Activated CD8-positive, alpha-beta T cell treated with anti-CD3 and anti-CD28 coated beads for 36 hours (primary cell): Measurements from ENCODE around the gene NHLRC3. TPM values are rescaled to one million over a fixed set of nuclear protein-coding genes. Genes with fewer than 3 reads are reported as not detected.

ENCODE experiments used
- ATAC-seq: fragments of 200-7000 bp; cut with Tn5 transposase; one replicate; pipeline ENCODE4 v1.10.0; 2021; ENCODE audit warnings: mild to moderate bottlenecking, moderate library complexity
- CTCF ChIA-PET: fragments of 350-600 bp; sonication (Branson Sonifier 250); formaldehyde crosslinking; loops from one replicate; lab custom pipeline; 2021; ENCODE audit warnings: antibody characterized with exemption; lab: Charles Lee
- POLR2A ChIA-PET: fragments of 350-600 bp; sonication (Branson Sonifier 250); formaldehyde crosslinking; loops from one replicate; lab custom pipeline; 2021; ENCODE audit warnings: antibody characterized with exemption; lab: Charles Lee
- DNase-seq: peaks from one replicate; pipeline ENCODE4 v3.0.0-alpha.2; 2020
- H3K27ac Mint-ChIP-seq: one replicate; pipeline ENCODE4 v1.8.0; 2021; ENCODE audit warnings: mild to moderate bottlenecking, mixed read lengths
- H3K27me3 Mint-ChIP-seq: one replicate; pipeline ENCODE4 v1.8.0; 2021; ENCODE audit warnings: mixed read lengths
- H3K36me3 Mint-ChIP-seq: one replicate; pipeline ENCODE4 v1.8.0; 2021; ENCODE audit warnings: low read depth, mixed read lengths
- H3K4me1 Mint-ChIP-seq: one replicate; pipeline ENCODE4 v1.8.0; 2021; ENCODE audit warnings: low read depth, mixed read lengths
- H3K4me3 Mint-ChIP-seq: one replicate; pipeline ENCODE4 v1.8.0; 2021; ENCODE audit warnings: mild to moderate bottlenecking, moderate library complexity, mixed read lengths
- H3K9me3 Mint-ChIP-seq: one replicate; pipeline ENCODE4 v1.8.0; 2021; ENCODE audit warnings: mixed read lengths
- intact Hi-C: fragments of 100-400 bp; cut with micrococcal nuclease; formaldehyde crosslinking; loops from one replicate; pipeline ENCODE4 v1.10.0; 2022
- total RNA-seq, 2 experiments: library from RNA; stranded (reverse); gene quantifications; one replicate each; pipeline ENCODE4 v1.2.3, GENCODE V29; 2021
- TF ChIP-seq, protein P1 (sequence below): fragments of 200-600 bp; IDR thresholded peaks from one replicate; pipeline ENCODE4 v1.8.0; 2022; ENCODE audit warnings: antibody characterized with exemption, mild to moderate bottlenecking

NHLRC3 gene
- total RNA-seq, 2 experiments from 2014 or later: 17.5 to 17.9 TPM

DNA sequence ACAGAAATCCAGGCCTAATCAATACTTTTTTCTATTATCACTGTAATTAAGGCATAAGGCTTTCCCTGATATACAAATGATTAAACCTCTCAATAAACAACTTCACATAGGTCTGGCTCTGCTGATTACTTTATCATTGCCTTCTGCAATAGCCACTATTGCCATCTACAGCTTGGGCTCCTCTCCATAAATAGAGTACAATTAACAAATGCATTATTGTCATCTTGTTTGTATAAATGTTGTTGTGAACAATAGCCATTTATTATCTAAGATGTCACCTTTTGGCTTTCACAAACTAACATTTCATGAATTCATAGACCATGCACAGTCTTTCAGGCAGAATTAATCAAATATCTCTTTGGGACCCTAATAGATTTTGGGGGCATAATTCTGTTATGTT is 53.3 kb downstream of the NHLRC3 start:
- Mint-ChIP-seq H3K9me3 (no peaks in the 10 kb centered on the region), H3K4me3 (no peak overlapping the region), H3K36me3 (no peaks in the 10 kb centered on the region), H3K4me1 (peaks cover 31% of the 10 kb centered on the region), H3K27ac (no peak overlapping the region), H3K27me3 (peaks cover 2% of the 10 kb centered on the region)
- no peak for DNase-seq
- CTCF ChIA-PET: no interaction called here
- intact Hi-C loops: no loop called here
- no peak for ATAC-seq
- POLR2A ChIA-PET: no interaction called here
- TF ChIP-seq, protein P1, sequence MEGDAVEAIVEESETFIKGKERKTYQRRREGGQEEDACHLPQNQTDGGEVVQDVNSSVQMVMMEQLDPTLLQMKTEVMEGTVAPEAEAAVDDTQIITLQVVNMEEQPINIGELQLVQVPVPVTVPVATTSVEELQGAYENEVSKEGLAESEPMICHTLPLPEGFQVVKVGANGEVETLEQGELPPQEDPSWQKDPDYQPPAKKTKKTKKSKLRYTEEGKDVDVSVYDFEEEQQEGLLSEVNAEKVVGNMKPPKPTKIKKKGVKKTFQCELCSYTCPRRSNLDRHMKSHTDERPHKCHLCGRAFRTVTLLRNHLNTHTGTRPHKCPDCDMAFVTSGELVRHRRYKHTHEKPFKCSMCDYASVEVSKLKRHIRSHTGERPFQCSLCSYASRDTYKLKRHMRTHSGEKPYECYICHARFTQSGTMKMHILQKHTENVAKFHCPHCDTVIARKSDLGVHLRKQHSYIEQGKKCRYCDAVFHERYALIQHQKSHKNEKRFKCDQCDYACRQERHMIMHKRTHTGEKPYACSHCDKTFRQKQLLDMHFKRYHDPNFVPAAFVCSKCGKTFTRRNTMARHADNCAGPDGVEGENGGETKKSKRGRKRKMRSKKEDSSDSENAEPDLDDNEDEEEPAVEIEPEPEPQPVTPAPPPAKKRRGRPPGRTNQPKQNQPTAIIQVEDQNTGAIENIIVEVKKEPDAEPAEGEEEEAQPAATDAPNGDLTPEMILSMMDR: no peak

DNA sequence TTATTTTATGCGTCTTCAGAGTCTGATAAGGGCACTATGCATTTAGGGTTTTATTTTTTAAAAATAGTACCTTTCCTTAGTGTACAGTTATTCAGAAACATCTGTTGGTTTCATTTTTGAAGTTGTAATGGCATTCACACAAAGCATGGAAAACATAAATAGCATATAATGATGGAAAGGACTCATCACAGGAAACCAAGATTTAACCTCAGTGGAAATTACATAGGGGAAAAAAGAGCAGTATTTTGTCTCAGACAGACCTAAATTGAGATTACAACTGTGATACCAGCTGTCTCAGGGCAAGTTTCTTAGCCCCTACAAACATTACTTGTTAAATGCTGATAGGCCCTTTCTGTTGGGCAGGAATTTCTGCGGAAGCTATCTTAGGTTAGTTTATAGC is 57.2 kb downstream of the NHLRC3 start:
- Mint-ChIP-seq H3K36me3 (no peaks in the 10 kb centered on the region), H3K4me3 (peak overlapping the region; percentile 19), H3K9me3 (no peaks in the 10 kb centered on the region), H3K4me1 (peaks cover 37% of the 10 kb centered on the region), H3K27ac (peak overlapping the region; percentile 95), H3K27me3 (peaks cover 3% of the 10 kb centered on the region)
- ChIA-PET POLR2A (no interaction called here), CTCF (interaction anchor here (1.4 kb wide), 1 partner anchor 12 kb away, joined by 5 read pairs; no protein-coding TSS in a partner anchor)
- DNase-seq (peak; percentile 14), ATAC-seq (peak; percentile 89)
- intact Hi-C loops: no loop called here
- TF ChIP-seq, protein P1: no peak

- Mint-ChIP-seq H3K4me1 (peaks cover 29% of the 10 kb centered on the region), H3K4me3 (no peak overlapping the region), H3K27me3 (peaks cover 9% of the 10 kb centered on the region), H3K36me3 (no peaks in the 10 kb centered on the region), H3K9me3 (no peaks in the 10 kb centered on the region), H3K27ac (no peak overlapping the region)
- no peak for ATAC-seq
- TF ChIP-seq, protein P1: no peak
- no peak for DNase-seq
- CTCF ChIA-PET: no interaction called here
- POLR2A ChIA-PET: no interaction called here
- intact Hi-C loops: no loop called here
These were observed 61.0 kb downstream of the NHLRC3 start for GRCh38 chr13:39099231-39099630.

Other genes starting within 250 kb of the NHLRC3 start
- not detected for gene STOML3, start 47.6 kb upstream of the NHLRC3 start, total RNA-seq
- 100 to 1,000 TPM in 1 of 2 experiments, 10 to 100 TPM in 1; 88.7 to 108 TPM for gene PROSER1, start 367 bp upstream of the NHLRC3 start, total RNA-seq